GM21390 (cell line): Measurements from ENCODE around the gene TLE3.

Source experiments
- ATAC-seq: cut with Tn5 transposase; IDR thresholded peaks from one replicate; pipeline ENCODE4 v1.9.1; 2021; ENCODE audit not compliant: unreplicated experiment

TLE3 gene

GRCh38 chr15:70063980-70064379 lies 33.7 kb downstream of the TLE3 start:
- ATAC-seq = no peak

DNA sequence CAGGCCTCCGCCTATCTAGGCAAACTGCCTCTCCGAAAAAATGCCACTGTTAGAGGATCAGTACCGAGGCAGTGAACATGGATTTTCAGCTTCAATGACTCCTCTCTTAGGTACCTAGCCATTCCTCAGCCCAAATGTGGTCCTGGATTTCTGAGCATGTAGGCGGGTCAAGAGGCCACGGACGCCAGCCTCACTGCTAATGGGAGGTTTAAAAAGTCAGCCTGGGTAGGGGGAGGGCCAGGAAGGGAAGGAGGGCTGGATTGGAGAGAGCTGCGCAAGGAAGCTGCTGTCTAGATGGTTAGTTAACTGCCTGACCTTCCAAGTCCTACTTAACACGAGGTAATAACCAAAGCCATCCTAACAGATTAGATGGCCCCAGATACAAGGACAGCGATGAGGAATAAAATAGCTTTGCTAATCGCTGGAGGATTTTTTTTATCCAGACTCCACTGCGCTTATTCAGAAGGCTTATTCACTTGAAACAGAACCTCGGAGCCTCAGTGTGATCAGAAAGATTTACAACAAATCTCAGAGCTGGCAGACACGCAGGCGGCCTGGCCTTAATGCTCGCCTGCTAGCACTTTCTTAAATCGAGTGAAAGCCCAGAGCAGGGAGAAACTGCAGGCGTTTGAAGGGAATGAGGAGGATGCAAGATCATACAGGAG lies 34.3 kb downstream of the TLE3 start:
- ATAC-seq = no peak

DNA sequence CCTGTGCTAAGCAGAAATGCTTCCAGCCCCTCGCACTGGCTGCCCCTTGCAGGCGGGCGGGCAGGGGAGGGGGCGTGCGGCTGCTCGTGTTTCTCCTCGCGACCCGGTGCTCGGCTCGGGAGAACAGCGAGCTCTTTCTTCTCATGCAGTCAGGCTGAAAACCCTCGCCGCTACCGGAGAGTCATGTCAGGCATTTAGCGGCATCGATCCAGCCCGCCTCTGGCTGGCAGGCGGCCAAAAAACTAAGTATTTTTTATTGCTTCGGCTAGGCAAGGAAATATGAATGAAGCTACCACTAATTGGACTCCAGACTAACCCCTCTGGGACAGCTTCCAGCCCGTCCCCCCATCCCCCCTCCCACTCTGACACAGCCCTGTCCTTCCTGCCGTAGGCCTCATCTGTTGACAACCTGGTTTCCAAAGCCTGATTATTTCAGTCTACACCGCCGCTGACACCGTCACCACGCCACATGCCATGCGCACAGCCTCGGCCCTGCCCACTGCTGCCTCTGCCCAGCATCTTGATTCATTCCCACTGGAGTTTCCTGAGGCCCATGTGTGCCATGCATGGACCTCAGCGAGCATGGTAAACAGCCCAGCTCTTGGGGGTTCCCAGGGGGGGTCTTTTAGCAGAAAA lies 35.3 kb downstream of the TLE3 start:
- ATAC-seq = no peak

DNA sequence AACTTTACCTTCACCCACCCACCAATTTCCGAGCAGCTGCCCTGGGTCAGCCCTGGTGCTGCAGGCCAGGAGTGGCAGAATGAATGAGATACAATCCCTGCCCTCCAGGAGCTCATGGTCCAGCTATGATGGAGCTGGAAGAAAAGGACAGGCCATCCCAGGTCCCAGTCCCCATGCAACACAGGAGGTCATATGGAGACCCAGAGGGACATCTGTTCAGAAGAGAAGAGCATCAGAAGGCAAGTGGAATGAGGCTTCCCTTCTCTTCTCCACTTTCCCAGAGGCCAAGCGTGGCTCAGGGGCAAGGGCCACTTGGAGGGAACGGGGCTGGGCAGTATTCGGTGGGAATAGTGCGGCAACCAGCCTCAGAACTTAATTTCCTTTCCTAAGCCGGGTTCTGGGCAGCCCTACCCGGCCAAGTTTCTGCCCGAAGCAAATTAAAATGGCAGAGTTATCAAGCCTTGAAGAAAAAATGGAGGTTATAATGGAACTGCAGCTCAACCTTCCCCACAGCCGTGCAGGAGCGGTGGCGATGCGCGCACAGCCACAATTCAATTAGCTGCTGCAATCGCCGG lies 35.9 kb downstream of the TLE3 start:
- ATAC-seq = no peak

DNA sequence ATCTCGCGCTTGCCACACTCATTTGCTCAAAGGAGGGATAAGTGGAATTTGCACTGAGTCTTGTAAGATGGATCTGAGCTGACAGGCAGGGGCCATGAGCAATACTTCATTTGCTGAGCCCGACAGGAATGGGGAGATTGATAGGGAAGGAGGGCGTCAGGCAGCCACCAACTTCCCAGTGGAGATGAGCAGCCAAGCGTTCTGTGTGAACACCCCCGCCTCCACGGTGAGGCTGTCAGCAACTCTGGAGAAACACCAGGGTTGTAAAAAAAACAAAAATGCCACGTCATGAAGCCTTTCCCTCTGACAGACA lies 36.8 kb downstream of the TLE3 start:
- ATAC-seq = no peak

- no peak for ATAC-seq
Measured at GRCh38 chr15:70060214-70060992, 37.3 kb downstream of the TLE3 start.

DNA sequence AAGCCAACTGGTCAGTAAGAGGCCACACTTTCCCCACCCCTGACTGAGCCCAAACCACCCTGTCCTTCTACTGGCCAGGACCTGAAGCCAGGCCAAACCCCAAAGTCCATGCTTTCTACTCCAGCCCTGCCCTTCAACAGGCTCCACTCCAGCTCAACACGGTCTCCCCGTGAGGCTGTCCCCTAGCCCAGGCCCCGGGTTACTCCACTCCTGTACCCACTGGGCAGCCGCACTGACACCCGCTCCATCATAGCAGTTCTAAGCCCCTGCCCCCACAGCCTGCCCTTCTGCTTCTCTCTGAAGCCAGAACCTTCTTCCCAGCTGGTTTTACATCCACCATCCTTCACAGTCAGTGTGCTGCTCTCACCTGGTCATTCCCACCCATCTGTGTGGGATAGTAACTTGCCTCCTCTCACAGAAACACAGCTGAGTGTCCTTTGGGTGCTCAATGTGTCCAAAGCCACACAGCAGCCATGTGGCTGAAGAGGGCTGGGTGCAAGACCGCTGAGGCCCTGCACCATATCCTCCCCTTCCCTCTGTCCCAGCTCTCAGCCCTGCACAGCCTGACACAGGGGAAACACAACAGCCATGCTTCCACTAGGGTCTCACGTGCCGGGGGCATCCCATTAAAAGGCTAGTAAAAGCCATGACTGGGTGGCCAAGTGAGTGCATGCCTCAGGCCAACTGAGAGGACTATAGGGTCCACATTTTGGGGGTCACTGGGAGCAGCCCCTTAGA lies 38.1 kb downstream of the TLE3 start:
- ATAC-seq = no peak

- ATAC-seq = no peak
Measured at GRCh38 chr15:70058642-70059360, 38.9 kb downstream of the TLE3 start.

DNA sequence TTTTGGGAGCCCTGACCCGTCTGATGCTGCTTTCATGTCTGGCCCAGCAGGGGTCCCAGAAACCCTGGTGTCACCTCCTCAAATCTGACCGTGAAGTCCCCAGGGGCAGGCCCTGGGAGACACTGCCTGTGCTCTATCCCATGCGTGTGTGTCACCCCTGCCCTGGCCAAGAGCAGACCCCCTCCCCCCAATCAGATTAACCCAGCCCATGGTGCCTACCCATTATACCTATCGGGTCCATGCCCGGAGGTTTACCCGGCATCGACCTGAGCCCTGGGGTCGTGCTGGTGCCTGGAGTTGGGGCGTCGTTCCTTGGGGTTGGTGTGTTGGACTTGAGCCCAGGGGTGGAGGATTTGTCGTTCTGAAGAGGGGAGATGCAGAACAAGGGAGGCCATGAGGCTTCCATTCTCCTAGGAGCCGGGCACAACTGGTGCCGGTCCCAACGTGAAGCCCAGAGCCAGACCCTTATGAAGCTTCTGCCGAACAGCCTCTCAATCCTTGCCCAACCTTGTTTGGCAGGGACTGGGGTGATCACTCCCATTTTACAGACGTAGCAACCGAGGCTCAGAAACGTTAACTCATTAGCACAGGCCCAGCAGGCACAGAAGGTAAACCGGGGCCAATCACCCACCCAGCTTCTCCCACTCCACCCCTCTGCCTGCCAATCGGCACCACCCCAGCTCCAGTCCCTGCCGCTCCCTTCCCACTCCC lies 39.6 kb downstream of the TLE3 start:
- ATAC-seq = no peak

- no peak for ATAC-seq
Measured at GRCh38 chr15:70056091-70056680, 41.5 kb downstream of the TLE3 start.

GRCh38 chr15:70055601-70056051 lies 42.1 kb downstream of the TLE3 start:
- no peak for ATAC-seq

DNA sequence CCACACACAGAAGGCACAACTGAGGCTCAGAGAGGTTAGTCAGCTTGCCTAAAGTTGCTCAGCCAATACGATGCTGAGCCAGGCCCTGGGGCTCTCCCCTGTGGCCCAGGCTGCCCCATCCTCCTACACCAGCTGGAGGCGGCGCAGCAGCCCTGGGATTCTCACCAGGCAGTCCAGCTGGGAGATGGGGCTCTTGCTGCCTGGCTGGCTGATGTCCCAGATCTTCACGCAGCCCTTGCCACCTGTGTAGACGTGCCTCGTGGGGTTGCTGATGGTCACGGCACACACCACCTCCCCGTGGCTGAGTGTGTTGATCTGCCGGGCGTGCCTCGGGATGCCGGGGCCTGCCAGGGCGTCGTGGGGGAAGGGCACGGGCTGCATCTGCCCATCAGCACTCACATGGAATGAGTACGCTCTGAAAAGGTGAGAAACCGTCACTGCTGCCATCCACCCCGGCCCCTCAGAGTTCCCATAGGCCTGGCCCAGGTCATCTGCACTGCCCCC lies 42.8 kb downstream of the TLE3 start:
- no peak for ATAC-seq

GRCh38 chr15:70054366-70054765 lies 43.4 kb downstream of the TLE3 start:
- ATAC-seq = no peak

DNA sequence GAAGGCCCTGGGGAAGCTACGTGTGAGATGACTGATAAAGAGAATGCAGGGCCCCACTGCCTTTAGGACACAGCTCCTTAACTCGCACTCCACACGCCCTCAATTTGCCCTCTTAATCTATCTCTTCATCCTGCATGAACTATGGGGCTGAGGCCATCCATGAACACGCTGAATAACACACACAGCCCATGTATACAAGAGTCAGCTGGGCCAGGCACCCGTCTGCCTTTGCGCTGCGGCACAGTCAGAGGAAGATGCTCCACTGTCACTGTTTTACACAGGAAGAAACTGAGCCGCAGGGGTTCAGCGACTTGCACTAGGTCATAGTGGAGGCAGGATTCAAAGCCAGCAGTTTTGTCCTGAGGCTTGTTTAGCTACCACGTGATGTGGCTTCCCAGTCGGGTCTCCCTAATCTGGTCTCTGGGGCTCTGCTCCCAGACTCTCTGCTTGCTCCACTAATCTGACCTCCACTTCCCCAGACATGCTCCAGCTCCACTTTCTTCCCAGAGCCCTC lies 43.9 kb downstream of the TLE3 start:
- ATAC-seq = no peak

GRCh38 chr15:70053001-70053715 lies 44.6 kb downstream of the TLE3 start:
- no peak for ATAC-seq

DNA sequence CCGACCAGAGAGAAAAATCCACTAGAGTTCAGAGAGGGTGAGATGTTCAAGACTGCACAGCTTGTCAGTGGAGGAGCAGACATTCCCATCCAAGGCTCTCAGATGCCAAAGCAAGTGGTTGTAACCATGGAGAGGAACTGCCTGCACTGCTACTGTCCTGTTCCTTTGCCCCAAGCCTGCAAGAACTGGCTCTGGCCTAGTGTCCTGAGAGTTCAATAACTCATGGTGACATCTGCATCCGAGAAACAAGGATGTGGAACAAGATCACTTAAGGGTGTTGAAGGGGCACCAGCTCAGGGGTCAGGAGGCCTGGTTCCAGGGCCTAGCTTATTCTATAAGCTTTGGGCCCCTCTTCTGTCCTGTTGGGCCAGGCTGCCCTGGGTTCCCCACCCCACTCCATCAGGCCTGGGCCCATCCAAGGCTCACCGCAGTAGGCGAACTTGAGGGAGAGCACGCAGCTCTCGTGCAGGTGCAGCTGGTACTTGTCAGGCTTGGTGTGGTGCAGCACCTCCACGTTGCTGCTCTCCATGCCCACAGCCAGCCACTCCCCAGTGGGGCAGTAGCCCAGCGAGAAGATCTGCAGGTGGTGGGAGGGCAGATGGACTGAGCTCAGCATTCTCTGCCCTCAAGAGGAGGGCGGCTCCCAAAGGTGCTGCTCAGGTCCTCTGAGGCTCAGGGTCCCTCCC lies 45.6 kb downstream of the TLE3 start:
- ATAC-seq = no peak

DNA sequence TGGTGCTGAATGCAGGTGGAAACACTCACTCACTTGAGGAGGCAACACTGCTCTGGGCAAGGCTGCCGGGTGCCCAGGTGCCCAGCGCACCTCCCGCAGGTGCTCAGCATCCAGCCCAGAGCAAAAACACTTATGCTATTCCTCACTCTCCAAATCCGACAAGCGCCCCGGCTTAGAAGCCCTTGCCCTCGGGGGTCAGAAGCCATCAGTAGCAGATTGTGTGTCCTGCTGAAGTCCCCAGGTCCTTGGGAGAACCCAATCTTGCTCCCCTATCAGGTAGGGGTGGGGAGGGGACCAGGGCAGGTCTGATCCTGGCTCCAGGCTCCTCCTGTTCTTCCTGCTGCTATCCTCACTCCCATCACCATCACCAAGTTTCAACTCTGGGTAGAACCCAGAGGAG lies 46.7 kb downstream of the TLE3 start:
- no peak for ATAC-seq

- ATAC-seq = no peak
Measured at GRCh38 chr15:70050441-70050840, 47.3 kb downstream of the TLE3 start.
